ENCODE data around the gene TRIM60. TPM values are rescaled to one million over a fixed set of nuclear protein-coding genes. Genes with fewer than 3 reads are reported as not detected.
"Not testable (repeated sequence)": the region's sequence is repeated elsewhere in the genome, so short reads cannot be mapped to it uniquely, and the experiment has no call there.

Gene TRIM60
- total RNA-seq, 5 donors from 2014 or later (not counting 1 experiment from before 2014, with no cell fraction given), result not detected

DNA sequence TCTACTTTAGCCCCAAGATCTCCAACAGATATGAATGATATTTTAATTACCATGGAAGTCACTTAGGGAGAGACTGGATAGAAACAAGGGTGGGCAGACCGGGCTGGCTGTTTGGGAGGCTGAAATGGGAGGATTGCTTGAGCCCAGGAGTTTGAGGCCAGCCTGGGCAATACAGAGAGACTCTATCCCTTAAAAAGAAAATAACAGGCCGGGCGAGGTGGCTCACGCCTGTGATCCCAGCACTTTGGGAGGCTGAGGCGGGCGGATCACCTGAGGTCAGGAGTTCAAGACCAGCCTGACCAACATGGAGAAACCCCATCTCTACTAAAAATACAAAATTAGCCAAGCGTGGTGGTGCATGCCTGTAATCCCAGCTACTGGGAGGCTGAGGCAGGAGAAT is 53.0 kb downstream of the TRIM60 start:
- ATAC-seq (replicated peaks in 1 of 4); H3K27ac ChIP-seq (ENCODE audit: low read length); DNase-seq; H3K4me3 ChIP-seq (ENCODE audit: control insufficient read depth in 1 of 2, extremely low read depth in 1 of 2, low read length in 1 of 2); H3K27me3 ChIP-seq (replicated peaks in 1 of 2; ENCODE audit: control insufficient read depth in 2 of 2, extremely low read depth in 1 of 2, insufficient read depth in 2 of 2, low read length in 1 of 2); CTCF ChIA-PET; H3K4me3 Mint-ChIP-seq; POLR2A ChIA-PET; H3K9me3 ChIP-seq; H3K4me1 ChIP-seq (ENCODE audit: control insufficient read depth in 1 of 2, extremely low read depth in 1 of 2, insufficient read depth in 2 of 2, low read length in 2 of 2); H3K27me3 Mint-ChIP-seq; H3K4me1 Mint-ChIP-seq; H3K9me3 Mint-ChIP-seq; H3K27ac Mint-ChIP-seq: not testable (repeated sequence)
- H3K36me3 ChIP-seq (ENCODE audit: control insufficient read depth in 2 of 2, extremely low read depth in 1 of 2, insufficient read depth in 1 of 2, low read length in 1 of 2), result peaks cover 3 to 29% of the 10 kb centered on the region in 2 donors
- peaks cover 36% of the 10 kb centered on the region for H3K36me3 Mint-ChIP-seq
- WGBS (ENCODE audit: insufficient coverage), result no CpG with 5 or more reads among the region's 7 CpGs

DNA sequence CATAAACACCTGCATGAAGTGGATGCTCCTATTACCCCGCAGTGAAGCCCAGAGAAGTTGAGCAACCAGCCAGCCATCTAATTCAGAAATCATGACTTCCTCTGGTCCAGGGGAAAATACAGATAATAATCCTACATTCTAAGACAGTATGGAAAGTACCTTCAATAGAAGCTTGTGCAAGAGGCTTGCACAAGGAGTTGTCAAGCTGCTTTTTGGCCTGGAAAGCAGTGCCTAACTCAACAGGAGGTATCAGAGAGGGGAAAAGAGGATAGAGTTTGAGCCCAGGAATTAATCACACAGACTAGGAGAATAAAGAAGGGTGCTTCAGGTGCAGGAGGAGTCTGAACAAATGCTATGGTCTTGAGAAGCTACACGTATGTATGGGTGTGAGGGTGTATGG is 54.1 kb downstream of the TRIM60 start:
- H3K27me3 ChIP-seq (replicated peaks in 1 of 2; ENCODE audit: control insufficient read depth in 2 of 2, extremely low read depth in 1 of 2, insufficient read depth in 2 of 2, low read length in 1 of 2), result no peaks in the 10 kb centered on the region
- Mint-ChIP-seq H3K27ac (no peak overlapping the region), H3K4me3 (no peak overlapping the region), H3K9me3 (no peaks in the 10 kb centered on the region), H3K4me1 (no peaks in the 10 kb centered on the region), H3K36me3 (peaks cover 36% of the 10 kb centered on the region), H3K27me3 (no peaks in the 10 kb centered on the region)
- WGBS (ENCODE audit: insufficient coverage), result 100% methylated on average over 1 of the region's 2 CpGs
- H3K36me3 ChIP-seq (ENCODE audit: control insufficient read depth in 2 of 2, extremely low read depth in 1 of 2, insufficient read depth in 1 of 2, low read length in 1 of 2), result peaks cover 3 to 29% of the 10 kb centered on the region in 2 donors
- ChIA-PET CTCF (no interaction called here), POLR2A (no interaction called here)
- no peak overlapping the region for H3K27ac ChIP-seq (ENCODE audit: low read length)
- ATAC-seq (replicated peaks in 1 of 4) (no peak), DNase-seq (no peak)
- no peaks in the 10 kb centered on the region for H3K4me1 ChIP-seq (ENCODE audit: control insufficient read depth in 1 of 2, extremely low read depth in 1 of 2, insufficient read depth in 2 of 2, low read length in 2 of 2)
- no peaks in the 10 kb centered on the region for H3K9me3 ChIP-seq
- H3K4me3 ChIP-seq (ENCODE audit: control insufficient read depth in 1 of 2, extremely low read depth in 1 of 2, low read length in 1 of 2), result no peak overlapping the region

GRCh38 chr4:165088366-165088765 is 56.6 kb downstream of the TRIM60 start:
- Histone ChIP-seq H3K9me3 (no peaks in the 10 kb centered on the region), H3K36me3 (ENCODE audit: control insufficient read depth in 2 of 2, extremely low read depth in 1 of 2, insufficient read depth in 1 of 2, low read length in 1 of 2) (peaks cover 3 to 31% of the 10 kb centered on the region in 2 donors), H3K27ac (ENCODE audit: low read length) (no peak overlapping the region), H3K27me3 (replicated peaks in 1 of 2; ENCODE audit: control insufficient read depth in 2 of 2, extremely low read depth in 1 of 2, insufficient read depth in 2 of 2, low read length in 1 of 2) (no peaks in the 10 kb centered on the region), H3K4me3 (ENCODE audit: control insufficient read depth in 1 of 2, extremely low read depth in 1 of 2, low read length in 1 of 2) (no peak overlapping the region), H3K4me1 (ENCODE audit: control insufficient read depth in 1 of 2, extremely low read depth in 1 of 2, insufficient read depth in 2 of 2, low read length in 2 of 2) (no peaks in the 10 kb centered on the region)
- Mint-ChIP-seq H3K4me1 (no peaks in the 10 kb centered on the region), H3K36me3 (peaks cover 44% of the 10 kb centered on the region), H3K27me3 (no peaks in the 10 kb centered on the region), H3K4me3 (no peak overlapping the region), H3K27ac (no peak overlapping the region), H3K9me3 (no peaks in the 10 kb centered on the region)
- ChIA-PET CTCF (no interaction called here), POLR2A (no interaction called here)
- ATAC-seq (replicated peaks in 1 of 4) (no peak), DNase-seq (no peak)
- WGBS (ENCODE audit: insufficient coverage), result 85% methylated on average over 3 of the region's 3 CpGs

Other genes with a start within 250 kb of the TRIM60 start
- not detected for gene APELA, start 154.8 kb upstream of the TRIM60 start, total RNA-seq
- gene TRIM61, start 54.3 kb upstream of the TRIM60 start, total RNA-seq, result 1 to 10 TPM in 2 of 5 donors, under 1 TPM in 3; 0.38 to 1.9 (median 0.79) TPM
- gene TRIM75, start 21.9 kb downstream of the TRIM60 start, total RNA-seq, result not detected
- gene TMEM192, start 80.9 kb downstream of the TRIM60 start, total RNA-seq, result 1 to 10 TPM; 8.6 to 9.5 (median 9.5) TPM
- gene KLHL2, start 175.6 kb downstream of the TRIM60 start, total RNA-seq, result 10 to 100 TPM; 18.9 to 24.6 (median 21.1) TPM

Measured in T-cell (primary cell).